PFSK-1 (cell line): ENCODE data around the gene TLR2.

Experiments used
- FOXP2 ChIP-seq: optimal IDR thresholded peaks from 2 replicates; pipeline ENCODE3; 2011; ENCODE audit warnings: borderline replicate concordance, control low read depth, inconsistent platforms; ENCODE audit not compliant: insufficient read depth; ENCODE audit errors: extremely low read length, extremely low read depth
- POLR2AphosphoS5 ChIP-seq: IDR thresholded peaks from 2 replicates; pipeline ENCODE4 v1.6.1; 2012; ENCODE audit warnings: low read depth, mild to moderate bottlenecking, control low read depth, low read length, moderate library complexity
- REST ChIP-seq, 2 experiments: IDR thresholded peaks; 2 replicates each; pipeline versions ENCODE4 v1.6.1 to v1.8.0; 2011 to 2012; ENCODE audit warnings: low read depth in 2 of 2, low read length in 2 of 2, control low read depth in 1 of 2, inconsistent platforms in 1 of 2, mild to moderate bottlenecking in 1 of 2, moderate library complexity in 1 of 2; ENCODE audit not compliant: insufficient read depth in 1 of 2
- TAF1 ChIP-seq: IDR thresholded peaks from 2 replicates; pipeline ENCODE4 v1.6.1; 2012; ENCODE audit warnings: low read length, control low read depth, borderline replicate concordance; ENCODE audit not compliant: insufficient read depth

DNA sequence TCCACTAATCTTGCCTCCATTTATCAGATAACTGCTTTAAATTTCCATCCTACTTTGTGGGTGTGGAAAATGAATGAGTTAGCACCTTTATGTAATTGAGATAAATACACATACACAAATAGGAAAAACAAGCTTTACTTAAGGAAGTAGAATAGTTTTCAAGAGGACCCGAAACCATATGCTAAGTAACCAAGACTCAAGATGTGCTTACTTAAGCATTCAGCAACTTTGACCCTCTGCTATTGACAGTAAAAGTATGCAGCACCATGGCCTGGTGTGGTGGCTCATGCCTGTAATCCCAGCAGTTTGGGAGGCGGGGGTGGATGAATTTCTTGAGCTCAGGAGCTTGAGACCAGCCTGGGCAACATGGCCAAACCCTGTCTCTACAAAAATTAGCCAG lies 45.8 kb downstream of the TLR2 start:
- TF ChIP-seq POLR2AphosphoS5 (no peak), TAF1 (no peak), REST (IDR thresholded peaks at IDR 0.05; ENCODE audit: insufficient read depth in 1 of 2, low read depth in 2 of 2, low read length in 2 of 2) (no peak), FOXP2 (no peak)
